CD4-positive, alpha-beta memory T cell (primary cell): ENCODE data around the gene SPECC1. TPM values are rescaled to one million over a fixed set of nuclear protein-coding genes. Genes with fewer than 3 reads are reported as not detected.
"Not testable (repeated sequence)": the region's sequence is repeated elsewhere in the genome, so short reads cannot be mapped to it uniquely, and the experiment has no call there.

Source experiments
- CTCF ChIA-PET: fragments of 350-600 bp; sonication (Branson Sonifier 250); formaldehyde crosslinking; loops from one replicate; lab custom pipeline; 2021; ENCODE audit warnings: inconsistent platforms; ENCODE audit not compliant: partially characterized antibody; lab: Charles Lee
- POLR2A ChIA-PET: fragments of 350-600 bp; sonication (Branson Sonifier 250); formaldehyde crosslinking; loops from one replicate; lab custom pipeline; 2021; ENCODE audit not compliant: partially characterized antibody; lab: Charles Lee
- DNase-seq, 5 donors: peaks; one replicate each; pipeline versions ENCODE4 v3.0.0 to v3.0.0-alpha.2; 2020 to 2022; ENCODE audit warnings: mixed read lengths in 1 of 5
- H3K27ac ChIP-seq: one replicate; pipeline ENCODE4 v1.7.0; 2013; ENCODE audit warnings: low read depth, low read length
- H3K27me3 ChIP-seq: 2 replicates; pipeline ENCODE4 v1.7.0; 2013; ENCODE audit warnings: mild to moderate bottlenecking, low read length, moderate library complexity; ENCODE audit not compliant: insufficient read depth
- H3K36me3 ChIP-seq: 2 replicates; pipeline ENCODE4 v1.7.0; 2013; ENCODE audit warnings: mild to moderate bottlenecking, low read length, moderate library complexity; ENCODE audit not compliant: insufficient read depth
- H3K4me1 ChIP-seq: 2 replicates; pipeline ENCODE4 v1.7.0; 2013; ENCODE audit warnings: mild to moderate bottlenecking, low read length, moderate library complexity; ENCODE audit not compliant: insufficient read depth
- H3K4me3 ChIP-seq, 2 donors: one replicate each; pipeline ENCODE4 v1.7.0; 2013; ENCODE audit warnings: low read length in 2 of 2, mild to moderate bottlenecking in 1 of 2
- H3K9me3 ChIP-seq, 2 donors: one replicate each; pipeline ENCODE4 v1.7.0; 2013; ENCODE audit warnings: low read length in 2 of 2, control low read depth in 1 of 2; ENCODE audit not compliant: control insufficient read depth in 1 of 2
- H3K27ac Mint-ChIP-seq, 7 donors: one replicate each; pipeline ENCODE4 v1.8.0; 2020 to 2021; ENCODE audit warnings: mixed read lengths in 7 of 7, mild to moderate bottlenecking in 6 of 7, inconsistent platforms in 3 of 7, moderate library complexity in 3 of 7
- H3K27me3 Mint-ChIP-seq, 2 donors: one replicate each; pipeline ENCODE4 v1.8.0; 2020 to 2021; ENCODE audit warnings: mixed read lengths in 2 of 2
- H3K36me3 Mint-ChIP-seq, 2 donors: one replicate each; pipeline ENCODE4 v1.8.0; 2020 to 2021; ENCODE audit warnings: mixed read lengths in 2 of 2, inconsistent platforms in 1 of 2, mild to moderate bottlenecking in 1 of 2
- H3K4me1 Mint-ChIP-seq, 4 donors: one replicate each; pipeline ENCODE4 v1.8.0; 2020 to 2021; ENCODE audit warnings: mixed read lengths in 4 of 4, mild to moderate bottlenecking in 1 of 4
- H3K4me3 Mint-ChIP-seq, 8 donors: one replicate each; pipeline ENCODE4 v1.8.0; 2020 to 2021; ENCODE audit warnings: mixed read lengths in 8 of 8, mild to moderate bottlenecking in 7 of 8, moderate library complexity in 6 of 8, inconsistent platforms in 3 of 8
- H3K9me3 Mint-ChIP-seq, 8 donors: one replicate each; pipeline ENCODE4 v1.8.0; 2020 to 2021; ENCODE audit warnings: mixed read lengths in 8 of 8, mild to moderate bottlenecking in 5 of 8, inconsistent platforms in 3 of 8, moderate library complexity in 1 of 8
- intact Hi-C: fragments of 100-400 bp; cut with micrococcal nuclease; formaldehyde crosslinking; loops from one replicate; pipeline ENCODE4 v1.15.1; 2023
- polyA plus RNA-seq, 2 donors: library from polyadenylated mRNA; unstranded; fragments of 300-500 nt; fragmentation: Illumina TruSeq; gene quantifications; one replicate each; pipeline ENCODE4 v1.2.3, GENCODE V29; 2021
- total RNA-seq, 2 experiments: library from RNA; stranded (reverse); gene quantifications; one replicate each; pipeline ENCODE4 v1.2.3, GENCODE V29; 2021

Gene SPECC1
- total and polyA plus RNA-seq, 4 experiments from 2014 or later, result 1.7 to 13.4 (median 8.7) TPM

DNA sequence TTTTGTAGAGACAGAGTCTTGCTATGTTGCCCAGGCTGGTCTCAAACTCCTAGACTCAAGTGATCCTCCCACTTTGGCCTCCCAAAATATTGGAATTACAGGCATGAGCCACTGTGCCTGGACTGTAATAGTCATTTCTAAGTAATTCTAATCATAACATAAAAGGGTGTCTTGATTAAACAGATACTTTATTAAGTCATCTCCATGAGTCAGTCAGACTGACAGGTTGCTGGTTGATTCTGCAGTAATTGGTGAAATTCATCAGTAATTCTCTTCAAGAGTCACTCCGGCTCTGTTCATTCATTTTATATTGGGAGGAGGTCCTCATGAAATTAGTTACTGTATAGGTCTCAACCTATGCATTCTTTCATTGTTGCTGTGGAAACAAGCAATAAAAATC is 85.6 kb downstream of the SPECC1 start:
- intact Hi-C loops, result no loop called here
- no peak overlapping the region for H3K4me3 Mint-ChIP-seq
- H3K27me3 ChIP-seq, result no peaks in the 10 kb centered on the region
- peaks cover 6% of the 10 kb centered on the region for H3K4me1 ChIP-seq
- no peak for DNase-seq
- H3K4me1 Mint-ChIP-seq, result peaks cover 3 to 11% (median 6%) of the 10 kb centered on the region in 4 donors
- POLR2A ChIA-PET, result no interaction called here
- no peaks in the 10 kb centered on the region for H3K9me3 ChIP-seq
- CTCF ChIA-PET, result interaction anchor here (0.5 kb wide), 1 partner anchor 32 kb away, joined by 4 read pairs; no protein-coding TSS in a partner anchor
- H3K9me3 Mint-ChIP-seq, result peaks cover 0 to 2% (median 0%) of the 10 kb centered on the region in 8 donors
- no peaks in the 10 kb centered on the region for H3K36me3 ChIP-seq
- H3K36me3 Mint-ChIP-seq, result peaks cover 0 to 8% of the 10 kb centered on the region in 2 donors
- H3K27ac ChIP-seq, result no peak overlapping the region
- H3K27ac Mint-ChIP-seq, result no peak overlapping the region
- H3K4me3 ChIP-seq, result no peak overlapping the region
- no peaks in the 10 kb centered on the region for H3K27me3 Mint-ChIP-seq

DNA sequence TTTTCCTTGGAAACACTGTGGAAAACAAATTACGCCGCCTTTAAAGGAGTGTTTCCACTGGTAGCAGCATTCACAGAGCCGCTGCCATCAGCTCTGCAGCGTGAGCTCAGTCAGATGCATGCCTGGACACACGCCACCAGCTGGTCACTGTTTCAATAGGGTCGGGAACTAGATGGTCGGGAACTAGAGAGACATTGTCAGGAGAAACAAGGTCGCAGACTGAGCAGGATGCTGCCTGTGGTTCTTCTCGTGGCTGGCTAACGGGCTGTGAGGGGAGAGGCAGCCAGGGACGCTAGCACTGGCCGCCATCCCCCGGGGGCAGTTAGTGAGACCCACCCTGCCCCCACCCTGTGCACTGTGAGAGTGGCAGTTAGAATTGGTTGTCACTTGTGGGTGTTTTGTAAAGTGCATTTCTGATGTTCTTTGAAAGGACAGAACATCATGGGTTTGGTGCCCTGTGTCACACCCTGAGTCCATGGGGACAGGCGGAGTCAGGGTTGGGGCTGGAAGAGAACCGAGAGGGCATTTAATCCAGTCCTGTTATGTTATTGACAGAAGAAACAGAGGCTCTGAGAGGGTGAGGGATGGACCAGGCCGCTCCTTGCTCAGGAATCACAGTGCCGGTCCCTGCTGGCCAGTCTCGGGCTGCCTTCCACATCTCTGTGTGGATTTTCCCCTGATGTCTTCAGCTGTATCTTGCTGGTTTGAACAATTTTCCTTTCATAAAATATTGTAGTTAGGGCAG is 86.3 kb downstream of the SPECC1 start:
- Histone ChIP-seq H3K4me1 (peaks cover 2% of the 10 kb centered on the region), H3K36me3 (no peaks in the 10 kb centered on the region), H3K27me3 (no peaks in the 10 kb centered on the region), H3K9me3 (no peaks in the 10 kb centered on the region), H3K27ac (no peak overlapping the region), H3K4me3 (no peak overlapping the region)
- peaks cover 0 to 8% of the 10 kb centered on the region in 2 donors for H3K36me3 Mint-ChIP-seq
- no peak overlapping the region for H3K27ac Mint-ChIP-seq
- peaks cover 0 to 4% (median under 1%) of the 10 kb centered on the region in 4 donors for H3K4me1 Mint-ChIP-seq
- no peak for DNase-seq
- peaks cover 0 to 2% (median 0%) of the 10 kb centered on the region in 8 donors for H3K9me3 Mint-ChIP-seq
- H3K27me3 Mint-ChIP-seq, result no peaks in the 10 kb centered on the region
- ChIA-PET CTCF (interaction anchor here (0.5 kb wide), 1 partner anchor 32 kb away, joined by 4 read pairs; no protein-coding TSS in a partner anchor), POLR2A (no interaction called here)
- intact Hi-C loops, result no loop called here
- H3K4me3 Mint-ChIP-seq, result no peak overlapping the region

DNA sequence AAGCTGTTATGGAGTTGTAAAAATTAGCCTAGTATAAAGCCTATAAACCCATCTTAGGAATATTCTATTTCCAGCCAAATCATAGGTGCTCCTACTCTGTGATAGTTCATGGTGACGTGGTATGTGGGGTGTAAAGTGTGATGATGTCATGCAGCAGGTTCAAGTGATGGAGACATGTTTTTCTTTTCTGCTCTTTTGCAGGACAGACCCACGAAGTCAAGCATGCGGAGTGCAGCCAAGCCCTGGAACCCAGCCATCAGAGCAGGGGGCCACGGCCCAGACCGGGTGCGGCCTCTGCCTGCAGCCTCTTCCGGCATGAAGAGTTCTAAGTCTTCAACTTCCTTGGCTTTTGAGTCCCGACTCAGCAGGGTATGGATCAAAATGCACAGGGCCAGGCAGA is 87.3 kb downstream of the SPECC1 start:
- H3K9me3 Mint-ChIP-seq, result peaks cover 0 to 2% (median 0%) of the 10 kb centered on the region in 8 donors
- H3K4me1 Mint-ChIP-seq, result no peaks in the 10 kb centered on the region
- no peaks in the 10 kb centered on the region for H3K36me3 ChIP-seq
- no peaks in the 10 kb centered on the region for H3K9me3 ChIP-seq
- no peak overlapping the region for H3K4me3 ChIP-seq
- no peaks in the 10 kb centered on the region for H3K27me3 ChIP-seq
- H3K27ac ChIP-seq, result no peak overlapping the region
- H3K36me3 Mint-ChIP-seq, result peaks cover 0 to 9% of the 10 kb centered on the region in 2 donors
- ChIA-PET CTCF (no interaction called here), POLR2A (no interaction called here)
- no peak for DNase-seq
- no peak overlapping the region for H3K27ac Mint-ChIP-seq
- no peak overlapping the region for H3K4me3 Mint-ChIP-seq
- H3K27me3 Mint-ChIP-seq, result no peaks in the 10 kb centered on the region
- H3K4me1 ChIP-seq, result no peaks in the 10 kb centered on the region
- intact Hi-C loops, result no loop called here

DNA sequence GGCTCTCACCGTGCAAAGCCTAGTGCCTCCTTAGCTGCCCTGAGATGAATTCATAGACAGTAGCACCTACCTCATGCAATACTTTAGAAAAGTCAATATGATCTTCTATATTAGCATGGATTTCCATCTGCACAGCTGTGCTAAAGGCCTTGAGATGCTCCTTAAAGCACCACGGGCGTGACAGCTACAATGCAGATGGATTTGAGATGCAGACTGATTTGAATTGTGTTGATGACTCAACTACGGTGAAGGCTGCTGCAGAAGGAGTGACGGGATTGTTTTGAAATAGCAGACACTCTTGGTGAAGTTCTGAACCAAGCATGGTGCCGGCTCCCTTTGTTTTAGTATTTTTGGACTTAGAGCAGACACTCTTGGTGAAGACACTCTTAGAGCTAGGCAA is 88.2 kb downstream of the SPECC1 start:
- Histone ChIP-seq H3K27ac (no peak overlapping the region), H3K4me1 (no peaks in the 10 kb centered on the region), H3K4me3 (no peak overlapping the region), H3K36me3 (no peaks in the 10 kb centered on the region), H3K27me3 (no peaks in the 10 kb centered on the region), H3K9me3 (no peaks in the 10 kb centered on the region)
- no peak for DNase-seq
- intact Hi-C loops, result no loop called here
- ChIA-PET CTCF (no interaction called here), POLR2A (no interaction called here)
- Mint-ChIP-seq H3K27me3 (no peaks in the 10 kb centered on the region), H3K27ac (no peak overlapping the region), H3K4me3 (no peak overlapping the region), H3K4me1 (no peaks in the 10 kb centered on the region), H3K36me3 (peaks cover 0 to 9% of the 10 kb centered on the region in 2 donors), H3K9me3 (no peaks in the 10 kb centered on the region)

DNA sequence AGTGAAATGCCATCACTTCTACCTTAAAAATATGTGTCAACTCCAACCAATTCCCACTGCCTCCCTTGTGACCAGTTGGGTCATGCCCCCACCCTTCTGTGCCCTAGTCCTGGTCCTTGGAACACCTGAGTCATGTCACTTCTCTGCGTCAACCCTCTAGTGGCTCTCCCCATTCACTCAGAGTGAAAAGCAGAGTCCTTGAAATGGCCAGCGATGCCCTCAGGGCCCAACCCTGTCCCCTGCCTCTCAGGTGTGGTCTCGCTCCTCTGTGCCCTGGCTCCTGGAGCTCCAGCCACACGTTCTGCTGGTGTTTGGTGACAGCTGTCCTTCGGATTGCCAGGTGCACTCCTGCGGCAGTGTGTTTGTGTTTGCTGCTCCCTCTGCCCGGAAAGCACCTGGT is 89.2 kb downstream of the SPECC1 start:
- DNase-seq, result no peak
- no peak overlapping the region for H3K27ac ChIP-seq
- no peak overlapping the region for H3K4me3 Mint-ChIP-seq
- H3K4me1 Mint-ChIP-seq, result no peaks in the 10 kb centered on the region
- H3K27ac Mint-ChIP-seq, result no peak overlapping the region
- peaks cover 0 to 9% of the 10 kb centered on the region in 2 donors for H3K36me3 Mint-ChIP-seq
- no peaks in the 10 kb centered on the region for H3K27me3 Mint-ChIP-seq
- no peak overlapping the region for H3K4me3 ChIP-seq
- H3K36me3 ChIP-seq, result no peaks in the 10 kb centered on the region
- no peaks in the 10 kb centered on the region for H3K9me3 Mint-ChIP-seq
- intact Hi-C loops, result no loop called here
- no peaks in the 10 kb centered on the region for H3K4me1 ChIP-seq
- no peaks in the 10 kb centered on the region for H3K9me3 ChIP-seq
- CTCF ChIA-PET, result no interaction called here
- no peaks in the 10 kb centered on the region for H3K27me3 ChIP-seq
- POLR2A ChIA-PET, result no interaction called here

DNA sequence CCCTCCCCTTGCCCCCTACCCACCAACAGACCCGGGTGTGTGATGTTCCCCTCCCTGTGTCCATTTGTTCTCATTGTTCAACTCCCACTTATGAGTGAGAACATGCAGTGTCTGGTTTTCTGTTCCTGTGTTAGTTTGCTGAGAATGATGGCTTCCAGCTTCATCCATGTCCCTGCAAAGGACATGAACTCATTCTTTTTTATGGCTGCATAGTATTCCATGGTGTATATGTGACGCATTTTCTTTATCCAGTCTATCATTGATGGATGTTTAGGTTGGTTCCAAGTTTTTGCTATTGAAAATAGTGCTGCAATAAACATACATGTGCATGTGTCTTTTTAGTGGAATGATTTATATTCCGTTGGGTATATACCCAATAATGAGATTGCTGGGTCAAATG is 91.6 kb downstream of the SPECC1 start:
- POLR2A ChIA-PET, H3K9me3 ChIP-seq, H3K9me3 Mint-ChIP-seq, H3K4me3 ChIP-seq, H3K27me3 Mint-ChIP-seq, H3K27ac Mint-ChIP-seq, DNase-seq, H3K36me3 ChIP-seq, H3K27me3 ChIP-seq, CTCF ChIA-PET, H3K4me1 Mint-ChIP-seq, H3K36me3 Mint-ChIP-seq, H3K27ac ChIP-seq, intact Hi-C loops, H3K4me1 ChIP-seq, H3K4me3 Mint-ChIP-seq: not testable (repeated sequence)

DNA sequence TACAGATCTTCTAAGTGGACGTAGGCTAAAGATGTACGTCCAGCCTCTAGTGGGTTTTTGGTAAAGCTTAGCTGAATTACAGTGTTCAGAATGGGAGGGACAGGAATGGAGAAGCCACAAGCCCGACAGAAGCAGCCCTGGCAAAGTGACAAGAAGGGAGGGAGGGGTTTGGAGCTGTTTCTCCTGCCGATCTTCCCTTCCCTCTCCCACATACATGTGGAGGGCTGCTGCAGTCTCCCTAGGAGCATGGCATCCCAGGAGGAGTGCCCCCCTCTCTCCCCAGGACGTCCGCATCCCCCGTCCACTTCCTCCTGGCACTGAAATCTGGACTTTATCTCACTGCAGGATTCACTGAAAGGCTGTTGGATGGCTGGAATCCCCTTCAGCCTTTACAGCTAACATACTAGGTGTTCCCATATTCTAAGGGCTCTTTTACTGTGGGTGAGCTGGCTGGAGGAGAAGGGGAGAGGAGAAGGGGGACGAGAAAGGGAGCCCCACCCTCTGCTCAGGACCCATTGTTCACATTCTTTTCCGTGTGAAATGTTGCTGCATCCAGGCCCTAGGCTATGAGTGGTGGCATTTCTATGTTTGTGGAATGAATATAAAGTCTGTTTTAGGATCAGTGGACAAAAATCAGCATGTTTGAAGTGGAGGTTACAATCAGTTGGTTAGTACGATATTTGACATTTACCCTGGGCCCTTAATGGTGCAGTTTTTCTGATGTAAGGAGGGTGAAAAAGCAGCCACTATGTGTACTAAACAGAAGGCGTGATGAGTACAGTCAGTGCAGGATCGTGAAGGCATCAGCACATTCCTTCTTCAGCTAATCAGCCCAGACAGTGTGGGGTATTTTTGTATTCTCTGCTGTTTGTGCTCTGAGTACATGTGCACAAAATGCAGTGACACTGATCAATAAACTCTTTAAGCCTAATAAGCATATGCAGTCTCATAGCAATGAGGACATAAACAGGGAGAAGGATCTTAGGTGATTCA is 94.6 kb downstream of the SPECC1 start:
- ChIA-PET POLR2A (no interaction called here), CTCF (interaction anchor here (1.0 to 1.5 kb wide), 2 partner anchors 13 to 20 kb away, joined by 3 read pairs; no protein-coding TSS in a partner anchor)
- Histone ChIP-seq H3K36me3 (no peaks in the 10 kb centered on the region), H3K4me3 (no peak overlapping the region), H3K9me3 (no peaks in the 10 kb centered on the region), H3K27me3 (no peaks in the 10 kb centered on the region), H3K27ac (no peak overlapping the region), H3K4me1 (no peaks in the 10 kb centered on the region)
- Mint-ChIP-seq H3K27ac (peak overlapping the region in 1 of 7 donors; percentile 20), H3K9me3 (no peaks in the 10 kb centered on the region), H3K36me3 (peaks cover 0 to 1% of the 10 kb centered on the region in 2 donors), H3K4me3 (no peak overlapping the region), H3K27me3 (peaks cover 0 to 4% of the 10 kb centered on the region in 2 donors), H3K4me1 (no peaks in the 10 kb centered on the region)
- no peak for DNase-seq
- intact Hi-C loops, result no loop called here
